NCI-H748 treated with DMSO at 0.1 percent for 48 hours (cell line): ENCODE results near the gene CCDC28A.
A peak's percentile ranks its signal among the peaks of the same experiment; 100 is the strongest.
"Not testable (repeated sequence)": the region's sequence is repeated elsewhere in the genome, so short reads cannot be mapped to it uniquely, and the experiment has no call there.

Experiments used
- DNase-seq: peaks from one replicate; lab custom pipeline; 2025; lab: John Stamatoyannopoulos, UW

CCDC28A gene

GRCh38 chr6:138773177-138774091 is at the start of gene CCDC28A:
CCDC28A (plus strand) TSS chr6:138773769; CDS start chr6:138776121, 2,352 bp downstream.
- DNase-seq = peak; percentile 95

DNA sequence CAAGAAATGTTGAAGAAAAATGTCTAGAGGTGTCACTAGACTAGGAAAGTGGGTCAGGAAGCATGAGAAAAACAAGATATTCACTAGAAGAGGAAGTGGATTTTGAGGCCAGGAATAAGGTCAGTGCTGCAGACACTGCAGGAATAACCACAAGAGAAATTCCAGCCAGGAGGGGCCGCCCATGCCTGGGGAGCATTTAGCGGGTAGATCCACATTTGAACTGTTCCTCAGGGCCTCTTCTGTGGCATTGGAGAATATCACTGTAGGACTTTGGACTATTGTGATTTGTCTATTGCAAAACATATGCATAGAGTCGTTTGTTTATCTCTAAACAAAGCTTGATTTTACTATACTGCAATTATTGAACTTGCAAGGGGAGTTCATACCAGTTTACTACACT is 49.6 kb upstream of the CCDC28A start:
- no peak for DNase-seq

- DNase-seq = no peak
Observed at GRCh38 chr6:138726066-138726756, 47.4 kb upstream of the CCDC28A start.

DNA sequence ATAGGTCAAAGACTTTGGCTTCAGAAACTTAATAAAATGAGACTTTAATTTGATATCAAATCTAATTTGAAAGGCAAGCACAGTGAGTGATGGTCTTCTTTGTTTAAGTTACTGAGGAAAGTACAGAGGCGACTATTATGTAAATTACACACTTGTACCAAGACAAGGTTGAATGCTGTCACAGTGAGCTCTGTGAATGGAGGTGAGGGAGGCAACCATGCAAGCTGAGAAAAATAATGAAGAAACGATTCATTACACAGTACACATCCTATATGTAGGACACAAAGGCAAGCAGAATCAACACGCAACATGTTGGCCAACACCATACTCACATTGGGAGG is 46.8 kb upstream of the CCDC28A start:
- DNase-seq = no peak

- no peak for DNase-seq
Observed at GRCh38 chr6:138727182-138727581, 46.4 kb upstream of the CCDC28A start.

GRCh38 chr6:138728662-138729061 is 44.9 kb upstream of the CCDC28A start:
- DNase-seq = no peak

GRCh38 chr6:138730037-138730436 is 43.5 kb upstream of the CCDC28A start:
- not testable (repeated sequence) for DNase-seq

DNA sequence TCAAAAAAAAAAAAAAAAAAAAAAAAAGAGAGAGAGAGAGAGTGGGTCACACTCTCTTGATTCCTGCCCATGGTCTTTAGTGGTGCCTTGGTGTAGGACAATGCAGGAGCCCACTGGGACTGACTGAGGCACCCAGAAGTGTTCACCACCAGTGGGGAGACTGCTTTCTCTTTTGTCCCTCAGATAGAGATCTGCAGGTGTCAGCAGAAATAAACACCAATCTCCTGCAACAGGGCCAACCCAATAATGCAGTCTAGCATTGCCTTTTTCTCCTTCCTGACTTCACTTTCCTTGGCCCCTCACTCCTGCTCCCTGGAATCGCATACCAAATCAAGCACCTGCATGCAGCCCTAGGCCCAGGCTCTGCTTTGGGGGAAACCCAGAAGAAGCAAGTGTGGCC is 39.0 kb upstream of the CCDC28A start:
- DNase-seq = no peak

DNA sequence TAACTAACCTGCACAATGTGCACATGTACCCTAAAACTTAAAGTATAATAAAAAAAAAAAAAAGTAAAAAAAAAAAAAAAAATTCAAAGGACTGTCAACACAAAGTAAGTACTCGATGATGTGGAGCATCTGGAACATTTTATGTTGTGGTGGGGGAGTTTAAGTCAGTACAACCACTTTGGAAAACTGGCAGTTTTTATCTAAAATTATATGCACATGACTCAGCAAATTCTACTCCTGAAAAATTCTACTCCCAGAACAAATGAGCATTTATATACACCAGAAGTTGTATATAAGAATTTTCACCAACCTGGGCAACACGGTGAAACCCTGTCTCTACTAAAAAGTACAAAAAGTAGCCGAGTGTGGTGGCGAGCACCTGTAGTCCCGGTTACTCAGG is 36.9 kb upstream of the CCDC28A start:
- no peak for DNase-seq

- no peak for DNase-seq
Observed at GRCh38 chr6:138752017-138752416, 21.6 kb upstream of the CCDC28A start.

DNA sequence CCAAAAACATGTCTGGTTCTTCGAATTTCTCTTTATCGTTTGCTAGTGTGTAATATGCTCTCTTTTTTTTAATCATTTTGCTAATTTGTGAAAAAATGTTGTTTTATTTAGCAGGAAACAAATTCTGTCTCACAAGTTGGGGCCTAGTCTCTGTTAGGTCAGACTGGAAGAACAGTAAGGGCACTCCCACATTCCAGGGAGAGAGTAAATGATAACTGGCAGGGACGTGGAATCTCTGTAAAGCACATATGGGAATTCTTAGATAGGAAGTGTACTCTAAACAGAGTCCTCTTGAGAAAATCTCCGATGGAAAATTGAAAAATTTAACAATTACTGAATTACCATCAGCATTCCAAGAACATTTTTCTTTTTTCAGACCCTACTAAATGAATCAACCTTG is 16.4 kb upstream of the CCDC28A start:
- no peak for DNase-seq

DNA sequence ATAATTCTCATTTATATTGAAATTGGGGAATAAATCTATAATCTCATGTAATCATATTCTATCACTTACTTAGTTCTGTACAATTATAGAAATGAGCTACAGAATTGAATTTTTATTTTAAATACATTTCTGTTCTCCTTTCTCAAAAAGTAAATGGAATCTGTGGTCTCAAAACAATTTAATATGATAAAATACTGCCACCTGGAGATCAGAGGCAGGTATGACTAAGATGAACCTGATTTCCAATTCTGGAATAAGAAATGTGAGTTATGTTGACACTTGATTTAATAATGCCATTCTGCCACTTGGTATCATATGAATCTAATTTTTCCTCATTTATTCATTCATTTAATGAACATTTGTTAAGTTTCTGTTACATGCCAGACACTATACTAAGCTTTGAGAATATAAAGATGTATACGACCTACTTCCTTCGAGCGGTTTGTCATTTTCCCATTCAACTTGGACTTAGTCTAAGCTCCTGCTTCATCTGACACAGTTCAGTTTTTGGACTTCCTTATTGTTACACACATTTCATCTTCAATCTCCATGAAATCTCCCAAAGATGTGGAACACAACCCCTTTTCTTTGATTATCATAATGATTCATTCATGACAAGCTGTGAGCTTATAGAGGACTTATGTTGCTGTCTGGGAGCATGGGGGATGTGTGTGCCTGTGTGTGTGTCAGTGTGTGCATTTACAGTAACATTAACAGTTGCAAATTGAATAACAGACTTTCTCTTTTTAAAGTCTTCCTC is 7.5 kb upstream of the CCDC28A start:
- DNase-seq = peak; percentile 29

DNA sequence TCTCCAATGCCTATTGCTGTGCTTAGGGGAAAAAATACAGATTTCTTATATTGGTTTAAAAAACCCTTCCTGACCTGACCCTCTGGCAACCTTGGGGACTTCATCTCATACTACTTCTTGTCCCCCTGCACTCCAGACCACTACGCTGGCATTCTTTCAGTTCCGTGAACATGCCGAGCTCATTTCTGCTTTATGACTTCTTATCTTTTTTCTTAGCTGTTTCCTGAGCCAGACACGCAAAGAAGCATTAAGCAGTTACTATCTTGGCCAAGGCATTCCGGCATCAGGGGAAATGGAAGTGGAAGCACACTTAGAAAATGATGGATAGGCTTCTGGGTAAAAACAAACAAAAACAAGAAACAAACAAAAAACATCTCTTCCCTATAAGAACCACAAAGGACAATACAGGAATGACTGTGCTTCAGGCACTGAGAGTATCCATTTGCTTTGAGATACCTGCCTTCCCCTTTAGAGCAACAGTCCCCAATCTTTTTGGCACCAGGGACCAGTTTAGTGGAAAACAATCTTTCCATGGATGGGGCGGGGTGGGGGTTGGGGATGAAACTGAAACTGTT is 4.4 kb upstream of the CCDC28A start:
- no peak for DNase-seq

- no peak for DNase-seq
Observed at GRCh38 chr6:138772596-138773176, 883 bp upstream of the CCDC28A start.

- no peak for DNase-seq
Observed at GRCh38 chr6:138774370-138774769, 801 bp downstream of the CCDC28A start.

- DNase-seq = no peak
Observed at GRCh38 chr6:138776659-138777058, 3.1 kb downstream of the CCDC28A start.

- DNase-seq = no peak
Observed at GRCh38 chr6:138778331-138778730, 4.8 kb downstream of the CCDC28A start.

DNA sequence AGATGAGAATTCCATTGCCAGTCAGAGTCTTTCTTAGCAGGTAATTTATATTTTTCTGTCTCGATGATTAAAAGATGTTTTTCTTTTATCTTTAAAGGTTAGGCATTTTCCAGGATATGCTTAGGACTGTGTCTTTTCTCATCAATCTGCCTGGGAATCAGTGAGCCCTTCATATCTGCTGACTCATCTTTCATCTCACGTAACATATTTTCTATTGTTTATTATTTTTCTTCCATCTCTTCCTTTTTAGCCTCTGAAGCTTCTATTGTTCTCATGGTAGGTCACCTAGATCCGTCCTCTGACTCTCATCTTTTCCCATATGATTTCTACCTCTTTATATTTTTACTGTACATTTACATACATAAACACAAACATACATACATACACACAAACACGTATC is 8.7 kb downstream of the CCDC28A start:
- DNase-seq = no peak

DNA sequence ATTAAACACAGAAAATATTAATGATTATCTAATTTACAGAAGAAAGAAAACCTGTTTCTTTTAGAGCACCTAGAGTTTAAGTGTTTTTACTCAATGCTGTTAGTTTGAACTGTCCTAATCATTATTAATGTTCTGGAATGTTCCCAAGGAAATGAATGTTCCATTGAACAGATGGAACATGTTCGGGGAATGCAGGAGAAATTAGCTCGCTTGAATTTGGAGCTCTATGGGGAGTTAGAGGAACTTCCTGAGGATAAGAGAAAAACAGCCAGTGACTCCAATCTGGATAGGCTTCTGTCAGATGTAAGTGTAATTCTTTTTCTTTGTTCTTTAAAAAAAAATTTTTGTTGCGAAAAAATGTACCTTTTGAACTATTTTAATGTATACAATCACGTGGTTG is 11.5 kb downstream of the CCDC28A start:
- DNase-seq = no peak

- DNase-seq = no peak
Observed at GRCh38 chr6:138785980-138786379, 12.4 kb downstream of the CCDC28A start.

DNA sequence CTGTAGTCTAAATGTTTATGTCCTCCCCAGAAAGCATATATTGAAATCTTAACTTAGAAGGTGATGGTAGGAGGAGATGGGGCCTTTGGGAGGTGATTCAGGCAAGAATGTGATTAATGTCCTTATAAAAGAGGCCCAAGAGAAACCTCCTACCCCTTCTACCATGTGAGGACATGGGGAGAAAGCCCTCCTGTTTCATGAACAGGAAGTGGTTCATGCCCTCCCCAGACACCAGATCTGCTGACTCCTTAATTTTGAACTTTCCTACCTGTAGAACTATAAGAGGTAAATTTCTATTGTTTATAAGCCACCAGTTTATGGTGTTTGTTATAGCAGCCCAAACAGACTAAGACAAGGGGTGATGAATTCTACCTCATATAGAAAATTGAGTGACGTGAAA is 13.6 kb downstream of the CCDC28A start:
- no peak for DNase-seq
